Breast epithelium (tissue), 3 donors: ENCODE measurements around the gene C1orf53.

Experiments used
- POLR2A ChIP-seq: fragments of 450-650 bp; IDR thresholded peaks from one replicate; pipeline ENCODE4 v1.6.1; 2016; ENCODE audit warnings: antibody characterized with exemption, mild to moderate bottlenecking, moderate library complexity
- TF ChIP-seq, protein P1 (sequence below), 3 donors: fragments of 450-650 bp; IDR thresholded peaks; one replicate each; pipeline ENCODE4 v1.5.1; 2016 to 2017; ENCODE audit warnings: antibody characterized with exemption in 3 of 3, mild to moderate bottlenecking in 3 of 3, moderate library complexity in 3 of 3

- no peak for TF ChIP-seq POLR2A
- TF ChIP-seq, protein P1, sequence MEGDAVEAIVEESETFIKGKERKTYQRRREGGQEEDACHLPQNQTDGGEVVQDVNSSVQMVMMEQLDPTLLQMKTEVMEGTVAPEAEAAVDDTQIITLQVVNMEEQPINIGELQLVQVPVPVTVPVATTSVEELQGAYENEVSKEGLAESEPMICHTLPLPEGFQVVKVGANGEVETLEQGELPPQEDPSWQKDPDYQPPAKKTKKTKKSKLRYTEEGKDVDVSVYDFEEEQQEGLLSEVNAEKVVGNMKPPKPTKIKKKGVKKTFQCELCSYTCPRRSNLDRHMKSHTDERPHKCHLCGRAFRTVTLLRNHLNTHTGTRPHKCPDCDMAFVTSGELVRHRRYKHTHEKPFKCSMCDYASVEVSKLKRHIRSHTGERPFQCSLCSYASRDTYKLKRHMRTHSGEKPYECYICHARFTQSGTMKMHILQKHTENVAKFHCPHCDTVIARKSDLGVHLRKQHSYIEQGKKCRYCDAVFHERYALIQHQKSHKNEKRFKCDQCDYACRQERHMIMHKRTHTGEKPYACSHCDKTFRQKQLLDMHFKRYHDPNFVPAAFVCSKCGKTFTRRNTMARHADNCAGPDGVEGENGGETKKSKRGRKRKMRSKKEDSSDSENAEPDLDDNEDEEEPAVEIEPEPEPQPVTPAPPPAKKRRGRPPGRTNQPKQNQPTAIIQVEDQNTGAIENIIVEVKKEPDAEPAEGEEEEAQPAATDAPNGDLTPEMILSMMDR (IDR thresholded peaks at IDR 0.05), result no peak
These were observed 11.5 kb upstream of the C1orf53 start for GRCh38 chr1:197890936-197891335.
